Hypothalamus (tissue), 51 donors: ENCODE results near the gene FBXW11.

ENCODE experiments used
- DNase-seq, 51 donors: peaks; one replicate each; lab custom pipeline; 2025; lab: John Stamatoyannopoulos, UW

Gene FBXW11

GRCh38 chr5:171813813-171814490 lies 192.5 kb downstream of the FBXW11 start:
- DNase-seq = no peak

GRCh38 chr5:171813270-171813669 lies 193.2 kb downstream of the FBXW11 start:
- no peak for DNase-seq
